ENCODE measurements around the gene TUBA3E. TPM values are rescaled to one million over a fixed set of nuclear protein-coding genes. Genes with fewer than 3 reads are reported as not detected.

TUBA3E gene
- total and polyA plus RNA-seq, 9 of the 15 experiments (the other 6 are each of a cell fraction or from before 2014, with no cell fraction given): 0.09 to 0.30 (median 0.13) TPM; not detected in 3

DNA sequence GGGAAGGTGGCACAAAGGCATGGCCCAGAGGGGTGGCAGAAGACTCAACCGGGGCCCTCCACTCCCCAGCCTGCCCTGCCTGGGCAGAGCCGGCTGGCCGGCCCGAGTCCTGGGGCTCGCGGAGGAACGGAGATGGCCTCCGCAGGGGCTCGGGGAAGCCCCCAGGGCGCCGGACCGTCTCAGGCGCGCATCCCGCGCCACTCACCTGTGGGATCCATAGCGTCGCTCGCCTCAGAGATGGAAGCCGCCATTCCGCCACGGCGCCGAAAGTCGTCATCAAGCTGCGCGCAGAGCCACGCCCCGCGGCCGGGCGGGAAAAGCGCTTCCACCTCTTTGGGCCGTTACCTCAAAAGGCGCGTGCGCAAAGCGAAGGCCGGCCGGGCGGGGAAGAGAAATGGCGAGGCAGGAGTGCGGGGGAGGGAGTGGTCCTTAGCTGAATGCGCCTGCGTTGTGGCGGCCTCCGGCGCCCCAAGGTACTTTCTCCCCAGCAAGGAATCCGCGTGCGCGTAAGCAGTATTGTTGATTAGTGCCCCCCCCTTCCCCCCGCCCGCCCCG, 16.8 kb downstream of the TUBA3E start, which contains the start of gene SMPD4 (continued):
- no peak for TF ChIP-seq CREB5 (CRISPR knock-in tag; IDR thresholded peaks at IDR 0.05)
- no peak for TF ChIP-seq ZNF561 (CRISPR knock-in tag; conservative IDR thresholded peaks at IDR 0.05)
- no peak for TF ChIP-seq MTA2 (IDR thresholded peaks at IDR 0.05; ENCODE audit: low read depth)
- TF ChIP-seq PTBP1 (IDR thresholded peaks at IDR 0.05; ENCODE audit: low read depth, low read length): no peak
- peak; percentile 52 for TF ChIP-seq HMGN3 (IDR thresholded peaks at IDR 0.05; ENCODE audit: borderline replicate concordance, extremely low read depth, insufficient read length, low read depth, low read length)
- no peak for TF ChIP-seq ELF4 (CRISPR knock-in tag; IDR thresholded peaks at IDR 0.05)
- TF ChIP-seq ZNF830 (CRISPR knock-in tag; IDR thresholded peaks at IDR 0.05): no peak
- no peak for TF ChIP-seq CBX8 (IDR thresholded peaks at IDR 0.05; ENCODE audit: borderline replicate concordance, extremely low read depth, low read depth, low read length, poor library complexity, severe bottlenecking)
- no peak for TF ChIP-seq U2AF2 (optimal IDR thresholded peaks at IDR 0.05; ENCODE audit: low read depth, low read length)
- no peak for TF ChIP-seq TRIM24 (IDR thresholded peaks at IDR 0.05)
- TF ChIP-seq CEBPZ (IDR thresholded peaks at IDR 0.05; ENCODE audit: borderline replicate concordance, low read depth, low read length): no peak
- no peak for TF ChIP-seq TAL1 (IDR thresholded peaks at IDR 0.05)
- no peak for TF ChIP-seq CREB3 (tag; conservative IDR thresholded peaks at IDR 0.05; ENCODE audit: low read depth)
- TF ChIP-seq FOSL1 (tag; conservative IDR thresholded peaks at IDR 0.05): no peak
- TF ChIP-seq ZNF3 (CRISPR knock-in tag; IDR thresholded peaks at IDR 0.05): no peak
- TF ChIP-seq HIVEP1 (CRISPR knock-in tag; IDR thresholded peaks at IDR 0.05): no peak
- TF ChIP-seq CXXC5 (CRISPR knock-in tag; IDR thresholded peaks at IDR 0.05): no peak; the same call in none of the 2 replicates
- no peak for TF ChIP-seq HBP1 (CRISPR knock-in tag; IDR thresholded peaks at IDR 0.05)
- TF ChIP-seq, protein P1, sequence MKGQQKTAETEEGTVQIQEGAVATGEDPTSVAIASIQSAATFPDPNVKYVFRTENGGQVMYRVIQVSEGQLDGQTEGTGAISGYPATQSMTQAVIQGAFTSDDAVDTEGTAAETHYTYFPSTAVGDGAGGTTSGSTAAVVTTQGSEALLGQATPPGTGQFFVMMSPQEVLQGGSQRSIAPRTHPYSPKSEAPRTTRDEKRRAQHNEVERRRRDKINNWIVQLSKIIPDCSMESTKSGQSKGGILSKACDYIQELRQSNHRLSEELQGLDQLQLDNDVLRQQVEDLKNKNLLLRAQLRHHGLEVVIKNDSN (CRISPR knock-in tag; IDR thresholded peaks at IDR 0.05): no peak
- no peak for TF ChIP-seq ZFP1 (CRISPR knock-in tag; IDR thresholded peaks at IDR 0.05)
- TF ChIP-seq RUNX1 (IDR thresholded peaks at IDR 0.05; ENCODE audit: low read depth): no peak

Measured in K562 (cell line).